Hepatocyte (in vitro differentiated cells): ENCODE results near the gene EXOC6B.

ENCODE experiments used
- EZH2 ChIP-seq: fragments of 200-600 bp; sonication (generic); IDR thresholded peaks from 2 replicates; pipeline ENCODE4 v1.6.1; 2016; ENCODE audit warnings: antibody characterized with exemption, mild to moderate bottlenecking, borderline replicate concordance
- TF ChIP-seq, protein P1 (sequence below): fragments of 200-600 bp; sonication (generic); IDR thresholded peaks from 2 replicates; pipeline ENCODE4 v1.5.1; 2016; ENCODE audit warnings: antibody characterized with exemption, mild to moderate bottlenecking; ENCODE audit not compliant: poor library complexity

DNA sequence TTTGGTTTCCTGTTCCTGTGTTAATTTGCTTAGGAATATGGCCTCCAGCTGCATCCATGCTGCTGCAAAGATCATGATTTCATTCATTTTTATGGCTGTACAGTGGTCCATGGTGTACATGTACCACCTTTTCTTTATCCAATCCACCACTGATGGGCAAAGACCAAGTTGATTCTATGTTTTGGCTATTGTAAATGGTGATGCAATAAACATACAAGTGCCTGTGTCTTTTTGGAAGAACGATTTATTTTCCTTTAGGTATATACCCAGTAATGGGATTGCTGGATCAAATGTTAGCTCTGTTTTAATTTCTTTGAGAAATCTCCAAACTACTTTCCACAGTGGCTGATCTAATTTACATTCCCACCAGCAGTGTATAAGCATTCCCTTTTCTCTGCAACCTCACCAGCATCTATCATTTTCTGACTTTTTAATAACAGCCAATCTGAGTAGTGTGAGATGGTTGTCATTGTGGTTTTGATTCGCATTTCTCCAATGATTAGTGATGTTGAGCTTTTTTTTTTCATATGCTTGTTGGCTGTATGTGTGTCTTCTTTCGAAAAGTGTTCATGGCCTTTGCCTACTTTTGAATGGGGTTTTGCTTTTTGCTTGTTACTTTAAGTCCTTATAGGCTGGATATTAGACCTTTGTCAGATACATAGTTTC, 19.4 kb downstream of the EXOC6B start:
- TF ChIP-seq, protein P1, sequence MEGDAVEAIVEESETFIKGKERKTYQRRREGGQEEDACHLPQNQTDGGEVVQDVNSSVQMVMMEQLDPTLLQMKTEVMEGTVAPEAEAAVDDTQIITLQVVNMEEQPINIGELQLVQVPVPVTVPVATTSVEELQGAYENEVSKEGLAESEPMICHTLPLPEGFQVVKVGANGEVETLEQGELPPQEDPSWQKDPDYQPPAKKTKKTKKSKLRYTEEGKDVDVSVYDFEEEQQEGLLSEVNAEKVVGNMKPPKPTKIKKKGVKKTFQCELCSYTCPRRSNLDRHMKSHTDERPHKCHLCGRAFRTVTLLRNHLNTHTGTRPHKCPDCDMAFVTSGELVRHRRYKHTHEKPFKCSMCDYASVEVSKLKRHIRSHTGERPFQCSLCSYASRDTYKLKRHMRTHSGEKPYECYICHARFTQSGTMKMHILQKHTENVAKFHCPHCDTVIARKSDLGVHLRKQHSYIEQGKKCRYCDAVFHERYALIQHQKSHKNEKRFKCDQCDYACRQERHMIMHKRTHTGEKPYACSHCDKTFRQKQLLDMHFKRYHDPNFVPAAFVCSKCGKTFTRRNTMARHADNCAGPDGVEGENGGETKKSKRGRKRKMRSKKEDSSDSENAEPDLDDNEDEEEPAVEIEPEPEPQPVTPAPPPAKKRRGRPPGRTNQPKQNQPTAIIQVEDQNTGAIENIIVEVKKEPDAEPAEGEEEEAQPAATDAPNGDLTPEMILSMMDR = no peak
- TF ChIP-seq EZH2 = no peak
